ENCODE measurements around the gene DLGAP1. TPM values are rescaled to one million over a fixed set of nuclear protein-coding genes. Genes with fewer than 3 reads are reported as not detected.

DLGAP1 gene
- polyA plus RNA-seq, 1 donor from 2014 or later, result 4.5 TPM

DNA sequence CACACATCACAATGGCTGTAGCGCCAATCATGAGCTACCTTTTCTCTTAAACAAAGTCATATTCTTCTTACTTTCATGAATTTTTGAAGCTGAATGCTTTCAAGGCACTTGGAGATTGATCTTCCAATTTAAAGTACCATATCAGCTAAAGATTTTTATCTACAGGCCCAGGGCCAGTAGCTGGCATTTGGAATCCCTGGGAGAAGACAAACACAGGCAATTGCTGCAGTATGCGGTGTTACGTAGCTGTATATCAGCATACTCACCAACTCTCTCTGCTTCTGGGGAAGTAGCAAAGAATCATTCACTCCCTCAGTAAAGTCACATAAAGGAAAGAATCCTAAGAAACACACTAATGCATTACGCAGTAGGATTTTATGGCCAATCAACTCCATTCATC is 202.3 kb downstream of the DLGAP1 start:
- Histone ChIP-seq H3K4me2 (ENCODE audit: low read length) (no peak overlapping the region), H3K9me3 (ENCODE audit: low read length) (no peaks in the 10 kb centered on the region), H3K4me3 (ENCODE audit: low read length) (no peak overlapping the region), H3K9me2 (ENCODE audit: insufficient read depth, low read length) (no peaks in the 10 kb centered on the region), H3K36me3 (ENCODE audit: insufficient read depth, low read length) (no peaks in the 10 kb centered on the region), H3K9ac (ENCODE audit: low read length) (no peak overlapping the region), H3K27ac (ENCODE audit: low read length) (no peak overlapping the region), H3F3A (ENCODE audit: insufficient read depth, low read length, poor library complexity, severe bottlenecking) (no peaks in the 10 kb centered on the region), H3K27me3 (ENCODE audit: insufficient read depth, low read depth, low read length) (no peaks in the 10 kb centered on the region), H2AFZ (ENCODE audit: low read depth, low read length) (no peak overlapping the region), H3K79me2 (replicated peaks; ENCODE audit: insufficient read depth, low read length) (no peaks in the 10 kb centered on the region), H4K20me1 (ENCODE audit: insufficient read depth) (no peaks in the 10 kb centered on the region)
- TF ChIP-seq MXI1 (conservative IDR thresholded peaks at IDR 0.05; ENCODE audit: poor library complexity, severe bottlenecking) (no peak), CTCF (IDR thresholded peaks at IDR 0.05; ENCODE audit: poor library complexity, severe bottlenecking) (no peak), RAD21 (conservative IDR thresholded peaks at IDR 0.05) (no peak), SMC3 (conservative IDR thresholded peaks at IDR 0.05; ENCODE audit: poor library complexity) (no peak), TAF1 (IDR thresholded peaks at IDR 0.05; ENCODE audit: low read depth) (no peak), EZH2 (IDR thresholded peaks at IDR 0.05; ENCODE audit: borderline replicate concordance, insufficient read depth, low read length, poor library complexity, severe bottlenecking) (no peak), POLR2AphosphoS5 (IDR thresholded peaks at IDR 0.05) (no peak), REST (IDR thresholded peaks at IDR 0.05; ENCODE audit: borderline replicate concordance) (no peak), EP300 (conservative IDR thresholded peaks at IDR 0.05; ENCODE audit: poor library complexity, severe bottlenecking) (no peak)

DNA sequence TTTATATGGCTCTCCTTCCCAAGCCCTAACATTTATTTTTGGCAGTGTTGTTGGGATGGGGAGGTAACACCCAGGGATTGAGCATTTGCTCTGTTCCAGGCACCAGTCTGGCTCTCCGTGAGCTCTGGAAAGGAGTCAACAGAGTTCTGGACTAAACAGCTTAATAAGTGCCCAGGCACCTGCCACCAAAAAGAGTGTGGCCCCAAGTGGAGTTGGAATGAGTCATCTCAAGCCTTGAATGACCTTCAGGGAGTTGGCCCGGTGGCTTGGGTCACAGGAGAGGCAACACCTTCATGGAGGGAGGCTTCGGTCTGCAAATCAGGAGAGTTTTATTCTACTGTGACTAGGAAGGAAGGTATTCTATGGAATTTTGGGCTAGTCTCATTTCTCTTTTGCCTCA is 203.2 kb downstream of the DLGAP1 start:
- Histone ChIP-seq H3K27me3 (ENCODE audit: insufficient read depth, low read depth, low read length) (no peaks in the 10 kb centered on the region), H3K27ac (ENCODE audit: low read length) (no peak overlapping the region), H3K9ac (ENCODE audit: low read length) (no peak overlapping the region), H3K9me3 (ENCODE audit: low read length) (no peaks in the 10 kb centered on the region), H3K4me2 (ENCODE audit: low read length) (no peak overlapping the region), H4K20me1 (ENCODE audit: insufficient read depth) (no peaks in the 10 kb centered on the region), H3K9me2 (ENCODE audit: insufficient read depth, low read length) (no peaks in the 10 kb centered on the region), H3K79me2 (replicated peaks; ENCODE audit: insufficient read depth, low read length) (no peaks in the 10 kb centered on the region), H3K36me3 (ENCODE audit: insufficient read depth, low read length) (no peaks in the 10 kb centered on the region), H3K4me3 (ENCODE audit: low read length) (no peak overlapping the region), H3F3A (ENCODE audit: insufficient read depth, low read length, poor library complexity, severe bottlenecking) (no peaks in the 10 kb centered on the region), H2AFZ (ENCODE audit: low read depth, low read length) (no peak overlapping the region)
- TF ChIP-seq EP300 (conservative IDR thresholded peaks at IDR 0.05; ENCODE audit: poor library complexity, severe bottlenecking) (no peak), REST (IDR thresholded peaks at IDR 0.05; ENCODE audit: borderline replicate concordance) (no peak), POLR2AphosphoS5 (IDR thresholded peaks at IDR 0.05) (no peak), EZH2 (IDR thresholded peaks at IDR 0.05; ENCODE audit: borderline replicate concordance, insufficient read depth, low read length, poor library complexity, severe bottlenecking) (no peak), SMC3 (conservative IDR thresholded peaks at IDR 0.05; ENCODE audit: poor library complexity) (no peak), CTCF (IDR thresholded peaks at IDR 0.05; ENCODE audit: poor library complexity, severe bottlenecking) (no peak), MXI1 (conservative IDR thresholded peaks at IDR 0.05; ENCODE audit: poor library complexity, severe bottlenecking) (no peak), TAF1 (IDR thresholded peaks at IDR 0.05; ENCODE audit: low read depth) (no peak), RAD21 (conservative IDR thresholded peaks at IDR 0.05) (no peak)

Measured in neural cell (in vitro differentiated cells).